Measurements from ENCODE around the gene TRMT112. TPM values are rescaled to one million over a fixed set of nuclear protein-coding genes. Genes with fewer than 3 reads are reported as not detected.

TRMT112 gene
- total RNA-seq, 4 donors from 2014 or later = 202 to 281 (median 212) TPM

DNA sequence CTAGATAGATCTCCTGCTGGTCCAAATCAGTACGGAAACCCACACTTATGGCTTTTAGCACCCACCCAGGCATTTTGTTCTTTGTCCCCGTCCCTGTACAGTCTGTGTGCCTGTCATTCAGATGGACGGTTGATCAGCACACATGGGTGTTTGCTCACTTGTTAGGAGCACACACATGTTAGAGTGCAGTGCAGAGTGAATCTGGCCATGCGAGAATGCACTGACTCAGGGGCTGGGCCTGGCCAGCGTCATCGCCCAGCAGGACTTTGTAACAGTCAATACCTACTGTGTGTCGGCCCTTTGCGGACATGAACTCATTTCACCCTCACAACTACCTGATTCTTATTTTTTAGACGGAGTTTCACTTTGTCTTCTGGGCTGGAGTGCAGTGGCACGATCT is 45.0 kb upstream of the TRMT112 start:
- H3K4me3 ChIP-seq = no peak overlapping the region
- H3K9me3 ChIP-seq = no peaks in the 10 kb centered on the region
- H3K27me3 ChIP-seq = no peaks in the 10 kb centered on the region
- 90% methylated on average over 10 of the region's 10 CpGs for WGBS
- H3K27ac ChIP-seq (replicated peaks in 1 of 4) = no peak overlapping the region
- peaks cover 21 to 73% (median 70%) of the 10 kb centered on the region in 4 donors for H3K36me3 ChIP-seq
- TF ChIP-seq POLR2AphosphoS5 (IDR thresholded peaks at IDR 0.05) (no peak), EP300 (IDR thresholded peaks at IDR 0.05) (no peak), POLR2A (IDR thresholded peaks at IDR 0.05; ENCODE audit: low read depth) (no peak)
- TF ChIP-seq, protein P1, sequence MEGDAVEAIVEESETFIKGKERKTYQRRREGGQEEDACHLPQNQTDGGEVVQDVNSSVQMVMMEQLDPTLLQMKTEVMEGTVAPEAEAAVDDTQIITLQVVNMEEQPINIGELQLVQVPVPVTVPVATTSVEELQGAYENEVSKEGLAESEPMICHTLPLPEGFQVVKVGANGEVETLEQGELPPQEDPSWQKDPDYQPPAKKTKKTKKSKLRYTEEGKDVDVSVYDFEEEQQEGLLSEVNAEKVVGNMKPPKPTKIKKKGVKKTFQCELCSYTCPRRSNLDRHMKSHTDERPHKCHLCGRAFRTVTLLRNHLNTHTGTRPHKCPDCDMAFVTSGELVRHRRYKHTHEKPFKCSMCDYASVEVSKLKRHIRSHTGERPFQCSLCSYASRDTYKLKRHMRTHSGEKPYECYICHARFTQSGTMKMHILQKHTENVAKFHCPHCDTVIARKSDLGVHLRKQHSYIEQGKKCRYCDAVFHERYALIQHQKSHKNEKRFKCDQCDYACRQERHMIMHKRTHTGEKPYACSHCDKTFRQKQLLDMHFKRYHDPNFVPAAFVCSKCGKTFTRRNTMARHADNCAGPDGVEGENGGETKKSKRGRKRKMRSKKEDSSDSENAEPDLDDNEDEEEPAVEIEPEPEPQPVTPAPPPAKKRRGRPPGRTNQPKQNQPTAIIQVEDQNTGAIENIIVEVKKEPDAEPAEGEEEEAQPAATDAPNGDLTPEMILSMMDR (IDR thresholded peaks at IDR 0.05) = no peak
- DNase-seq (ENCODE audit: extremely low spot score) = no peak
- H3K4me1 ChIP-seq = peaks cover 24 to 32% (median 30%) of the 10 kb centered on the region in 4 donors
- intact Hi-C loops (cut with DNase I) = no loop called here

DNA sequence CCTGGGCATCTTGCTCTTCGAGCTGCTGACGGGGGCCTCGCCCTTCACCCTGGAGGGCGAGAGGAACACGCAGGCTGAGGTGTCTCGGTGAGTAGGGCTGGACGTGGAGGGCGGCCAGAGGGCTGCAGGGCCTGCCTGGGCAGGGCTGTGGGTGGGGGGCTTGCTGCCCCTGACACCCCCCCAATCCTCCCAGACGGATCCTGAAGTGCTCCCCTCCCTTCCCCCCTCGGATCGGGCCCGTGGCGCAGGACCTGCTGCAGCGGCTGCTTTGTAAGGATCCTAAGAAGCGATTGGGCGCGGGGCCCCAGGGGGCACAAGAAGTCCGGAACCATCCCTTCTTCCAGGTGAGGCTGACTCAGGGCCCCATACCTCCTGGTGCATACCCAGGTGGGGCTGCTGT is 44.3 kb upstream of the TRMT112 start:
- H3K9me3 ChIP-seq = no peaks in the 10 kb centered on the region
- peaks cover 18 to 66% (median 63%) of the 10 kb centered on the region in 4 donors for H3K36me3 ChIP-seq
- TF ChIP-seq EP300 (IDR thresholded peaks at IDR 0.05) = no peak
- TF ChIP-seq POLR2A (IDR thresholded peaks at IDR 0.05; ENCODE audit: low read depth) = no peak
- no peak for TF ChIP-seq POLR2AphosphoS5 (IDR thresholded peaks at IDR 0.05)
- TF ChIP-seq, protein P1 (IDR thresholded peaks at IDR 0.05) = no peak
- intact Hi-C loops (cut with DNase I) = no loop called here
- WGBS = 94% methylated on average over 12 of the region's 18 CpGs
- no peak overlapping the region for H3K27ac ChIP-seq (replicated peaks in 1 of 4)
- DNase-seq (ENCODE audit: extremely low spot score) = no peak
- H3K4me1 ChIP-seq = peaks cover 24 to 32% (median 32%) of the 10 kb centered on the region in 4 donors
- no peaks in the 10 kb centered on the region for H3K27me3 ChIP-seq
- H3K4me3 ChIP-seq = no peak overlapping the region

DNA sequence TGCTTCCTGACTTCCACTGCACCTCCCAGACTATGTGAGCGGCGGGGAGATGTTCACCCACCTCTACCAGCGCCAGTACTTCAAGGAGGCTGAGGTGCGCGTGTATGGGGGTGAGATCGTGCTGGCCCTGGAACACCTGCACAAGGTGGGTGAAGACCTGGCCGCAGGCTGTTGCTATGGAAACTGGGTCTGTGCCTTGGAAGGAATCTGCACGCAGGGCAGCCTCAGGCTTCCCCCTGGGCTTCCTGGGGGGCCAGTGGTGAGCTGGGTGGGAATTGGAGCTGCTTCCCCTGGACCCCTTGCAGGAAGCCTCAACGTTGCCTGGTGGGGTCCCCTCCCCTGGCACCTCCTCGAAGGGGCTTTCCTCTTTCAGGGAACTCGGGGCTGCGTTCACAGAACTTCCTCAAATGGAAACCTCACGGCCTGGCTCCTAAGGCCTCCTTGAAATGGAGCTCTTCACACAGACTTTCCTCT is 43.1 kb upstream of the TRMT112 start:
- Histone ChIP-seq H3K27ac (replicated peaks in 1 of 4) (no peak overlapping the region), H3K9me3 (no peaks in the 10 kb centered on the region), H3K36me3 (peaks cover 12 to 55% (median 51%) of the 10 kb centered on the region in 4 donors), H3K4me1 (peaks cover 26 to 38% (median 36%) of the 10 kb centered on the region in 4 donors), H3K4me3 (peak overlapping the region; percentile 76 to 96 (median 78)), H3K27me3 (no peaks in the 10 kb centered on the region)
- DNase-seq (ENCODE audit: extremely low spot score) = no peak
- 69% methylated on average over 8 of the region's 13 CpGs for WGBS
- TF ChIP-seq, protein P1 (IDR thresholded peaks at IDR 0.05) = no peak
- TF ChIP-seq POLR2A (IDR thresholded peaks at IDR 0.05; ENCODE audit: low read depth) = no peak
- no peak for TF ChIP-seq EP300 (IDR thresholded peaks at IDR 0.05)
- no peak for TF ChIP-seq POLR2AphosphoS5 (IDR thresholded peaks at IDR 0.05)
- intact Hi-C loops (cut with DNase I) = no loop called here

DNA sequence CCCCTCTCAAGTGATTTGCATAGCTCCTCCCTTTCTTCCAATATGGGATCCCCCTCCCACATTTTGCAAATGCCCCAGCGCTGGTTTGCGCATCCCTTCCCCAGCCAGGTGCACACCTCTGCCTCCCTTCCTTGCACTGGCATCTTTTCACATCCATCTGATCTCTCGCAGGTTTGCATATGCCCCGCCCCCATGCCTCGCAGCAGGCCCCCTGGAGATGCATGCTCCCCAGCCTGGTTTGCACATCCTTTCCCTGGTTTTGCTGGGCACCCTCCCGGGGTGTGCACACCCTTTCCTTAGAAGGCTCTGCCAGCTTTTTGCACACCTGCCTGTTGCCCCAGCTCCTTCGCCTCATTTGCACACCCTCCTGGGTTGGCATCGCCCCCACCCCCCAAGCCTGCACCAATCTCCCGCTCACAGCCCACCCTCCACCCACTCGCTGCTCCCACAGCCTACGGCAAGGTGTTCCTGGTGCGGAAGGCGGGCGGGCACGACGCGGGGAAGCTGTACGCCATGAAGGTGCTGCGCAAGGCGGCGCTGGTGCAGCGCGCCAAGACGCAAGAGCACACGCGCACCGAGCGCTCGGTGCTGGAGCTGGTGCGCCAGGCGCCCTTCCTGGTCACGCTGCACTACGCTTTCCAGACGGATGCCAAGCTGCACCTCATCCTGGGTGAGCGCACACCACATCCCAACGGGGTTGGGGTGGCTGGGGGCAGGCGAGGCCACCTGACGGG is 42.5 kb upstream of the TRMT112 start:
- H3K4me3 ChIP-seq = peak overlapping the region; percentile 76 to 96 (median 78)
- H3K27me3 ChIP-seq = no peaks in the 10 kb centered on the region
- no peaks in the 10 kb centered on the region for H3K9me3 ChIP-seq
- WGBS = 30% methylated on average over 7 of the region's 38 CpGs
- H3K36me3 ChIP-seq = peaks cover 12 to 48% (median 45%) of the 10 kb centered on the region in 4 donors
- intact Hi-C loops (cut with DNase I) = no loop called here
- no peak for DNase-seq (ENCODE audit: extremely low spot score)
- no peak for TF ChIP-seq POLR2AphosphoS5 (IDR thresholded peaks at IDR 0.05)
- TF ChIP-seq EP300 (IDR thresholded peaks at IDR 0.05) = no peak
- no peak for TF ChIP-seq POLR2A (IDR thresholded peaks at IDR 0.05; ENCODE audit: low read depth)
- TF ChIP-seq, protein P1 (IDR thresholded peaks at IDR 0.05) = no peak
- peaks cover 32 to 44% (median 42%) of the 10 kb centered on the region in 4 donors for H3K4me1 ChIP-seq
- peak overlapping the region in 3 of 4 donors; percentile 83 to 89 (median 87) for H3K27ac ChIP-seq (replicated peaks in 1 of 4)

All from esophagus muscularis mucosa (tissue), 4 donors.